Vagina (tissue), 2 donors: ENCODE results near the gene ARHGEF35. TPM values are rescaled to one million over a fixed set of nuclear protein-coding genes. Genes with fewer than 3 reads are reported as not detected.
"Not testable (repeated sequence)": the region's sequence is repeated elsewhere in the genome, so short reads cannot be mapped to it uniquely, and the experiment has no call there.

Source experiments
- DNase-seq, 2 donors: peaks; one replicate each; pipeline ENCODE4 v3.0.0-alpha.2; 2017; ENCODE audit errors: extremely low spot score in 2 of 2
- H3K27ac ChIP-seq: fragments of 200-600 bp; sonication (generic); one replicate; pipeline ENCODE4 v1.5.1; 2019
- H3K27me3 ChIP-seq: fragments of 200-600 bp; sonication (generic); one replicate; pipeline ENCODE4 v1.5.1; 2019
- H3K36me3 ChIP-seq, 2 donors: fragments of 200-600 bp; sonication (generic); one replicate each; pipeline ENCODE4 v1.5.1; 2017 to 2019
- H3K4me1 ChIP-seq: fragments of 200-600 bp; sonication (generic); one replicate; pipeline ENCODE4 v1.5.1; 2019
- H3K4me3 ChIP-seq, 2 donors: fragments of 200-600 bp; sonication (generic); 1 replicate in 1 of 2; 2 replicates in 1 of 2; pipeline ENCODE4 v1.5.1; 2016 to 2019
- H3K9me3 ChIP-seq: fragments of 200-600 bp; sonication (generic); one replicate; pipeline ENCODE4 v1.5.1; 2019
- CTCF ChIP-seq, 3 experiments: fragments of 450-650 bp in 2 of 3; fragments of 200-600 bp in 1 of 3; sonication (generic) in 1 of 3; IDR thresholded peaks; one replicate each; pipeline ENCODE4 v1.5.1; 2017 to 2019; ENCODE audit warnings: antibody characterized with exemption in 3 of 3, mild to moderate bottlenecking in 2 of 3, moderate library complexity in 2 of 3
- intact Hi-C: fragments of 100-400 bp; cut with DNase I; formaldehyde crosslinking; loops from one replicate; pipeline ENCODE4 v1.15.1; 2023
- total RNA-seq: library from RNA; depleted of rRNA; stranded (reverse); fragments of >200 nt; gene quantifications from one replicate; pipeline ENCODE4 v1.2.3, GENCODE V29; 2016

The ARHGEF35 gene
- total RNA-seq, 1 donor from 2014 or later, result 8.3 TPM

- intact Hi-C loops, H3K27ac ChIP-seq, H3K9me3 ChIP-seq, H3K4me1 ChIP-seq, H3K36me3 ChIP-seq, DNase-seq, H3K4me3 ChIP-seq, H3K27me3 ChIP-seq: not testable (repeated sequence)
Measured at GRCh38 chr7:144203086-144203485, 7.5 kb upstream of the ARHGEF35 start.

DNA sequence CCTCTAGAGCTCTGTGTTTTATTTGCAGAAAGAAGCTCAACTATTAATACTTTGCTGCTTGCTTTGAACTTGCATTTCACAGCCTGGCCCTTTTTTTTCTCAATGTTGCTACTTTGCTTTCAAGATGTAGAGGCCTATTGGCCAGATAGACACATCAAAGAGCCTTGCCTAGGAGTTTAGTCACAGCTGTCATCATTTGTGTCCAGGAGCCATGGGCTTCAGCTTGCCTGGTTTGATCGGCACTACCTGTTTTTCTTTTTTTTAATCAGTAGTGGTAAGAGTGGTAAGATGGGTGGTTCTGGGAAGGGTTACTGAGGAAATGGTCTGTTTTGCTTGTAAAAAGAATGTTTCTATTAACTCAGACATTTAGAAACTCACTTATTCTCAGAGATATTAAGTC lies 6.3 kb upstream of the ARHGEF35 start:
- H3K27me3 ChIP-seq, H3K4me3 ChIP-seq, H3K36me3 ChIP-seq, intact Hi-C loops, H3K4me1 ChIP-seq, DNase-seq, H3K9me3 ChIP-seq, H3K27ac ChIP-seq: not testable (repeated sequence)

DNA sequence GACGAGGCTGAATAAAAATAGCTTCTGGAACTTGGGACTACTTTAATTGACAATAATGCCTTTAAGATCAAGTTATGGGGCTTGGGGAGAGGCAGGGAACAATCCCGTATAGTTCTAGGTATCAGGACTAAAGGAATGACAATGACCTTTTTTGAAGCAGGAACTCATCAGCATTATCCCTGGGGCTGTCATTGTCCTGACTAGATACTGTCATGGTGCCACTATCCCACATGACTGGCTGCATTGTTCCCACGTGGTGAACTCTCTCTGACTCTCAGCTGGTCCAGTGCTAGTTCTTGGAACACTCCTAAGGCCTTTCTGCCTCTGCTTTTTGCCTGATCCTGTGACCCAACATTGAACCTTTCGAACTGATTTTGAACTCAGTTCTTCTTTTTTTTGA lies 3.3 kb upstream of the ARHGEF35 start:
- H3K27me3 ChIP-seq, intact Hi-C loops, H3K4me3 ChIP-seq, H3K4me1 ChIP-seq, H3K9me3 ChIP-seq, DNase-seq, H3K36me3 ChIP-seq, H3K27ac ChIP-seq: not testable (repeated sequence)

DNA sequence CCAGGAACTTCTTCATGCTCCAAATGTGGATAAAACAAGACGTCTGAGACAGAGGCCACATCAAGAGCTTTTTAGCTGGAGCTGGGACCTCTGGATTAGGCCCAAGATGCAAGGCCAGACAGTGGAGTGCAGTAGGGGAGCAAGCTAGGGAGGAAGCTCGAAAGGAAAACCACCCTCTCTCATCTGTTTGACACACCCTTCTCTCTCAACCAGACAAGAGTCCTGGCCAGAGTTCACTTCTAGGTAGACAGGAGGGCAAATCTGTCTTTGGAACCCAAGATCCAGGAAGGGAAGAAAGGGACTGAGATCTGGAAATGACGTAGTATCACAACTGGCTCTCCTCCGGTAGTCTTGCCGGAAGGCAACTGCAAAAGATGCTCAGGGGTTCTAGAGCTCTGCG lies 1.2 kb downstream of the ARHGEF35 start:
- H3K4me3 ChIP-seq, H3K9me3 ChIP-seq, H3K27me3 ChIP-seq, H3K4me1 ChIP-seq, H3K36me3 ChIP-seq, intact Hi-C loops, DNase-seq, H3K27ac ChIP-seq: not testable (repeated sequence)

DNA sequence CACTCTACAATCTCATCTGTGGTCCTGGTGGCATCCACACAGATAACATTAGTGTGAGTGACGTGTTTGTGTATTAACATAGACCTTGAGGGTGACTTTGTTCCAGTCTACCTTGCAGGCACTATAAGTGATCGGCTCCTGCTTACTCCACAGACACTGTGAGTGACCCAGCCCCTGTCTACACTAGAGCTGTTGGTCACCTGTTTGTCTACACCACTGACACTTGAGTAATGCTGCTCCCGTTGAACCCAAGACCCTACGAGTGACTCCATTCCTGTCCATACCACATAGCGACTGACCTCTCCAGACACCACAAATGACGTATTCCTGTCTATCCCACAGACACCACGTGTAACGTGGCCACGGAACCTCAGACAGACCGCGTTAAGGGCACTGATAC lies 1.9 kb downstream of the ARHGEF35 start:
- not testable (repeated sequence) for H3K27ac ChIP-seq, DNase-seq

GRCh38 chr7:144188578-144189171 lies 7.0 kb downstream of the ARHGEF35 start:
- H3K9me3 ChIP-seq, H3K36me3 ChIP-seq, DNase-seq, H3K4me1 ChIP-seq, intact Hi-C loops, H3K4me3 ChIP-seq, H3K27me3 ChIP-seq, H3K27ac ChIP-seq: not testable (repeated sequence)

More for the DNA sequence above, 1.9 kb downstream of the ARHGEF35 start:
- H3K4me3 ChIP-seq, intact Hi-C loops, H3K27me3 ChIP-seq, H3K36me3 ChIP-seq, H3K9me3 ChIP-seq, H3K4me1 ChIP-seq: not testable (repeated sequence)

GRCh38 chr7:144187848-144188247 lies 7.8 kb downstream of the ARHGEF35 start:
- H3K27me3 ChIP-seq, DNase-seq, H3K27ac ChIP-seq, intact Hi-C loops, H3K9me3 ChIP-seq, H3K4me1 ChIP-seq, H3K4me3 ChIP-seq, H3K36me3 ChIP-seq: not testable (repeated sequence)

- H3K4me1 ChIP-seq, H3K4me3 ChIP-seq, H3K27ac ChIP-seq, DNase-seq, H3K9me3 ChIP-seq, H3K27me3 ChIP-seq, intact Hi-C loops, H3K36me3 ChIP-seq: not testable (repeated sequence)
Measured at GRCh38 chr7:144183166-144183565, 12.5 kb downstream of the ARHGEF35 start, which contains the start of gene CTAGE4. Gene CTAGE4, plus strand, starts transcription at chr7:144183466. Its CDS starts 38 bp downstream, at chr7:144183504.

GRCh38 chr7:144179165-144179479 lies 16.5 kb downstream of the ARHGEF35 start:
- intact Hi-C loops, DNase-seq: not testable (repeated sequence)

GRCh38 chr7:144178380-144179164 lies 17.1 kb downstream of the ARHGEF35 start:
- DNase-seq, intact Hi-C loops, H3K27ac ChIP-seq, H3K4me3 ChIP-seq, H3K36me3 ChIP-seq, H3K27me3 ChIP-seq, H3K9me3 ChIP-seq, H3K4me1 ChIP-seq: not testable (repeated sequence)
- peak in 2 of 3 experiments; percentile 16 to 19 for TF ChIP-seq CTCF (IDR thresholded peaks at IDR 0.05)

More at GRCh38 chr7:144179165-144179479, 16.5 kb downstream of the ARHGEF35 start:
- H3K27me3 ChIP-seq, H3K36me3 ChIP-seq, H3K4me3 ChIP-seq, H3K27ac ChIP-seq, H3K9me3 ChIP-seq, H3K4me1 ChIP-seq: not testable (repeated sequence)
